Endothelial cell (in vitro differentiated cells): ENCODE measurements around the gene SEPTIN1. TPM values are rescaled to one million over a fixed set of nuclear protein-coding genes. Genes with fewer than 3 reads are reported as not detected.

ENCODE experiments used
- DNase-seq: peaks from one replicate; pipeline ENCODE4 v3.0.0; 2021; ENCODE audit warnings: low spot score
- H3K27ac Mint-ChIP-seq: one replicate; pipeline ENCODE4 v1.8.0; 2021; ENCODE audit warnings: mixed read lengths, inconsistent platforms; ENCODE audit not compliant: unreplicated experiment
- H3K27me3 Mint-ChIP-seq: one replicate; pipeline ENCODE4 v1.8.0; 2021; ENCODE audit warnings: mild to moderate bottlenecking, moderate library complexity, mixed read lengths, inconsistent platforms; ENCODE audit not compliant: unreplicated experiment
- H3K36me3 Mint-ChIP-seq: one replicate; pipeline ENCODE4 v1.8.0; 2021; ENCODE audit warnings: mild to moderate bottlenecking, low read depth, mixed read lengths, inconsistent platforms; ENCODE audit not compliant: unreplicated experiment
- H3K4me1 Mint-ChIP-seq: one replicate; pipeline ENCODE4 v1.8.0; 2021; ENCODE audit warnings: mild to moderate bottlenecking, mixed read lengths, inconsistent platforms; ENCODE audit not compliant: unreplicated experiment
- H3K4me3 Mint-ChIP-seq: one replicate; pipeline ENCODE4 v1.8.0; 2021; ENCODE audit warnings: mild to moderate bottlenecking, mixed read lengths, inconsistent platforms; ENCODE audit not compliant: unreplicated experiment
- H3K9me3 Mint-ChIP-seq: one replicate; pipeline ENCODE4 v1.8.0; 2021; ENCODE audit warnings: mixed read lengths, inconsistent platforms; ENCODE audit not compliant: unreplicated experiment
- total RNA-seq: library from RNA; stranded (reverse); fragmentation: NEBNext Ultra II Directional; extraction: Animal tissue kit (Norgen Biotek cat#: 25700); gene quantifications from one replicate; pipeline ENCODE4 v1.2.1, GENCODE V29; 2021; ENCODE audit not compliant: unreplicated experiment
- TF ChIP-seq, protein P1 (sequence below): fragments of 200-600 bp; sonication (generic); IDR thresholded peaks from one replicate; pipeline ENCODE4 v1.5.0; 2021; ENCODE audit warnings: antibody characterized with exemption; ENCODE audit not compliant: unreplicated experiment

The SEPTIN1 gene
- total RNA-seq, 1 donor from 2014 or later: 1.6 TPM

DNA sequence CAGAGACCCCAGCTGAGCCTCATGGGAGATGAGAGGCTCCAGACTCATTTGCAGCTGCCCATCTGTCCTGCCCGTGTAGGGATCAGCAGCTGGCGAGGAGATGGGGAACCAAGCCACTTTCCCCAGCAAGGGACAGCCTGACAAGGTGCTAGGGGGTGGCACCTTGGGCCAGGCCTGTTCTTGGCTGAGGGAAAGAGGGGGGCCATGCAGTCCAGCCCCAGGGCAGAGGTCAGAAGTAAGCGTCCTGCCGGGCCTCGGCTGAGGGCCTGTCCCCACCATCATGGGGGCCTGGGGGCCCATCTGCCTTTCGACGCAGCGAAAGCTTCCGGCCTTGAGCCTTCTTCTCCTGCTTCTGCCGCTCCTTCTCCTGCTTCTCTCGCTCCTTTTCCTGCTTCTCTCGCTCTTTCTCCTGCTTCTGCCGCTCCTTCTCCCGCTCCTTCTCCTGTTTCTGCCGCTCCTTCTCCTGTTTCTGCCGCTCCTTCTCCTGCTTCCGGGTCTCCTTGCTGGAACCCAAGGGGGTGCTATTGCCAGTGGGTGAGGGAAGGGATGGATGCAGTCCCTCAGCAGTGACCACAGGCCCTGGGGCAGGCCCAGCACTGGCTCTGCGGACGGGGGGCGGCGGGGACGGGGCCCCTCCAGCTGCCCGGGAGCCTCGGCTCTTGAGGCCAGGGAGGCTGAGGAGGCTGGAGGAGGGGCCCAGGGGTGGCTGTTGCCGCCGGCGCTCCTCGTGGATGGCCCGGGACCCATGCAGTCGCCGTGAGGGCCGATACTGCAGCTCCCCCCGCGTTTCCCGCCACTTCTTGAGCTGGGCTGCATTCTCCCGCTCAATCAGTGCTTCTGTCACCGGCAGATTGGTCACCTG, 24.4 kb downstream of the SEPTIN1 start:
- peaks cover 27% of the 10 kb centered on the region for H3K36me3 Mint-ChIP-seq
- DNase-seq: no peak
- H3K27ac Mint-ChIP-seq: peak overlapping the region; percentile 59
- TF ChIP-seq, protein P1, sequence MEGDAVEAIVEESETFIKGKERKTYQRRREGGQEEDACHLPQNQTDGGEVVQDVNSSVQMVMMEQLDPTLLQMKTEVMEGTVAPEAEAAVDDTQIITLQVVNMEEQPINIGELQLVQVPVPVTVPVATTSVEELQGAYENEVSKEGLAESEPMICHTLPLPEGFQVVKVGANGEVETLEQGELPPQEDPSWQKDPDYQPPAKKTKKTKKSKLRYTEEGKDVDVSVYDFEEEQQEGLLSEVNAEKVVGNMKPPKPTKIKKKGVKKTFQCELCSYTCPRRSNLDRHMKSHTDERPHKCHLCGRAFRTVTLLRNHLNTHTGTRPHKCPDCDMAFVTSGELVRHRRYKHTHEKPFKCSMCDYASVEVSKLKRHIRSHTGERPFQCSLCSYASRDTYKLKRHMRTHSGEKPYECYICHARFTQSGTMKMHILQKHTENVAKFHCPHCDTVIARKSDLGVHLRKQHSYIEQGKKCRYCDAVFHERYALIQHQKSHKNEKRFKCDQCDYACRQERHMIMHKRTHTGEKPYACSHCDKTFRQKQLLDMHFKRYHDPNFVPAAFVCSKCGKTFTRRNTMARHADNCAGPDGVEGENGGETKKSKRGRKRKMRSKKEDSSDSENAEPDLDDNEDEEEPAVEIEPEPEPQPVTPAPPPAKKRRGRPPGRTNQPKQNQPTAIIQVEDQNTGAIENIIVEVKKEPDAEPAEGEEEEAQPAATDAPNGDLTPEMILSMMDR: no peak
- peaks cover 27% of the 10 kb centered on the region for H3K4me1 Mint-ChIP-seq
- no peaks in the 10 kb centered on the region for H3K9me3 Mint-ChIP-seq
- peaks cover 28% of the 10 kb centered on the region for H3K27me3 Mint-ChIP-seq
- peak overlapping the region; percentile 69 for H3K4me3 Mint-ChIP-seq

DNA sequence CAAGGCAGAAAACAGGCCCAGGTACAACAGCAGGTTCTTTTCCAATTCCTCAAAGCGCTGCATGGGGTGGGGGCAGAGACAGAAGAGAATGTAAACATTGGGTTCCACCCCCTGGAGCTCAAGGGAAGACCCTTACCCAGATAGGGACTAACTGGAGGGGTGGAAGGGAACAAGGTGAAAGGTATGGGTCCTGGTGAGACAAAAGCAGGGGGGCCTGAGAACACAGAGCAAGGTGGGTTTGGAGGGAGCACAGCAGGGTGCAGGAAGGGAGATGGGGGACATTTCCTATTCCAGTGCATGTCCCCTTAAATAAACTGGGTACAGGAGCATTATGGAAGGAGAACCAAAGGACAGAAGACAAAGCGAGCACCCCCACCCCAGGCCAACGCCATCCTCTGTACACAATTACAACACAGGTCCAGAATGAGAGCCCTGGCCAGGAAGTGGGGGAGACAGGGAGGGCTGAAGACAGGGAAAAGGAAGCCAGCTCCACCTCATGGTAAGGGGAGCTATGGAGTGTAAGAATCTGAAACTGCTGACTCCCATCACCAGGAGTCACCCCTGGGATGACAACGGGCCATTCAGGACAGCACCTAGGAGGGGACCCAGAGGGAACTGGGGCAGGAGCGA, 25.2 kb downstream of the SEPTIN1 start:
- H3K36me3 Mint-ChIP-seq: peaks cover 23% of the 10 kb centered on the region
- peak overlapping the region; percentile 63 for H3K4me3 Mint-ChIP-seq
- H3K27ac Mint-ChIP-seq: peak overlapping the region; percentile 59
- TF ChIP-seq, protein P1: no peak
- H3K4me1 Mint-ChIP-seq: peaks cover 27% of the 10 kb centered on the region
- H3K27me3 Mint-ChIP-seq: peaks cover 34% of the 10 kb centered on the region
- no peak for DNase-seq
- no peaks in the 10 kb centered on the region for H3K9me3 Mint-ChIP-seq

DNA sequence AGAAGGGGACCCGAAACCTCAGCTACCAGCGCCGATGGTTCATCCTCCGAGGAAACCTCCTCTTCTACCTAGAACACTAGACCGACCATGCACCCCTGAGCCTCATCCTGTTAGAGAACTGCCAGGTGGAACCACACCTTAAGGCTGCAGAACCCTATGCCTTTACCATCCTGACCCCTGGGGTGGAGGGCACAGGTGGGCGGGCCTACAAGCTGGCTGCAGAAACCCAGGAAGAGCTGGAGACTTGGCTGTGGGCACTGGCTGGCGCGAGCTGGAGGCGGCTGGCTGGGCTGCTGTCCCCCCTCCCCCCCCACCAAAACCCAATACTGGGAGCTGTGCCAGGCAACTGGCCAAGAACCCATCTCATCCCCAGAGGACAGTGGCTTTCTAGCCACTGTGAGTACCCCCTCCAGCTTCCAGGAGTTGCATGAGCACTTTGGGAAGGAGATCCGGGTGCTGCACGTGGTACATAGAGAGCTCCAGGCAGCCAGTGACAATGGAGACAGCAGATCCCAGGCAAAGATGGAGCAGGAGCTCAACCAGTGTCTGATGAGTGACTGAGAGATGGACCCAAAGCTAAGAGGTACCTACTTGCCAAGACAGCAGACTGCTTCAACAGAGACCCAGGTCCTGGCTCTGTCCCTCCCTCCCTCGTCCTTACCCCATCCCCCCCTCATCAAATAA, 25.8 kb downstream of the SEPTIN1 start:
- H3K36me3 Mint-ChIP-seq: peaks cover 24% of the 10 kb centered on the region

DNA sequence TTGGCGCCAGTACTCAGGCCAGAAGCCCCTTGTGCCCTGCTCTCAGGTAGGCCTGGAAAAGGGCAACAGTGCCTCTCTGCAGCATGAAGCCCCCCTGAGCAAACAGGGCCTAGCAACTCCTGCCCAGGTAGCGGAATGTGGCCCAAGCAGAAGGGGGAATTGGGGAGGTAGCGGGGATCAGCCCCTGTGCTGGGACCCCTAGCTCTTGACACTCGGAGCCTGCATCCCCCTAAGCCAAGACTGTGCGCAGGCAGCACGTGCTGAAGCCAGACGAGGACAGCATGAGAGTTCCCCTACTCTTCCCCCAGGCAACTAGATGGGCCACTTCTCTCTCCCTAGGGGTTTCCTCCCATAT, 26.4 kb downstream of the SEPTIN1 start:
- no peak for DNase-seq
- TF ChIP-seq, protein P1: no peak
- peak overlapping the region; percentile 99 for H3K4me3 Mint-ChIP-seq
- peaks cover 27% of the 10 kb centered on the region for H3K4me1 Mint-ChIP-seq
- no peaks in the 10 kb centered on the region for H3K9me3 Mint-ChIP-seq
- H3K27ac Mint-ChIP-seq: peak overlapping the region; percentile 99
- peaks cover 29% of the 10 kb centered on the region for H3K36me3 Mint-ChIP-seq
- peaks cover 36% of the 10 kb centered on the region for H3K27me3 Mint-ChIP-seq

More for the DNA sequence above, 25.8 kb downstream of the SEPTIN1 start:
- Mint-ChIP-seq H3K9me3 (no peaks in the 10 kb centered on the region), H3K27me3 (peaks cover 36% of the 10 kb centered on the region), H3K4me3 (peak overlapping the region; percentile 99), H3K4me1 (peaks cover 27% of the 10 kb centered on the region), H3K27ac (peak overlapping the region; percentile 99)
- TF ChIP-seq, protein P1: no peak
- no peak for DNase-seq
